ENCODE results near the gene C1QTNF4. TPM values are rescaled to one million over a fixed set of nuclear protein-coding genes. Genes with fewer than 3 reads are reported as not detected.

The C1QTNF4 gene
- total RNA-seq, 1 experiment from 2014 or later, result 5.7 TPM

DNA sequence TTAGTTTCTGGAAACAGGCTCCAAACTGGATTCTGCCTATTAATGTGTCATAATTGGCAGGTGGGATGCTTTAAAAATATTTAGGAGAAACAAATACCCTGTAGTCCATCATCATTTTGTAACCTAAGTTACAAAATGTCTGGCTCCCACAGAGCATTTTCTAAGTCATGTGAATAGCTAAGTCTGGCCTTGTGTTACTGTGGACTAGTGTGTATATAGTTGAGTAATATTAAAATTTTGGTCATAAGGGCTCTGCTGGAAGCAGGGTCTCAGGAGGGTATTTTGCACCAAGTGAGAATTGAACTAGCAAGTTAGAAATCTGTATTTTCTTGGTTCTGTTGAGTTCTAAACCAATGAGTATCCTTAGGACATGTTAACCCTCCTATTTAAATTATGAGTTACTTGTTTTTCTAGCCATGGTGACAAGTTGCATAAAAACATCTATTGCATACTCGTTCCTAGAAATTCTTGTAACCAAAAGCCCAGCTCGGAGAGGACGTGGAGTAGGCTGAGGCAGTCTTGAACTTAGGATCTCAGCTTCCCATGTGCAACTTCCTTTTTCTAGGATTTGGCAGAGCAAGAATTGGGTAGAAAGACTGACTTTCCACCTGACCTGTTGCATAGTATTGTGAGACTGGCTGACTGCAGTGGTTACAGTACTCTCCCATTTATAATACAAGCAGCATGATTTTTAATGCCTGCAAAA lies 23.4 kb downstream of the C1QTNF4 start:
- Histone ChIP-seq H2BK120ac (ENCODE audit: low read depth, low read length, poor library complexity, severe bottlenecking) (no peak overlapping the region), H3K4ac (ENCODE audit: low read depth, low read length) (no peak overlapping the region), H3K27me3 (ENCODE audit: insufficient read depth, low read length) (no peaks in the 10 kb centered on the region), H3K27ac (ENCODE audit: insufficient read length, low read depth, low read length) (no peak overlapping the region), H3K14ac (ENCODE audit: insufficient read depth, low read length) (no peak overlapping the region), H2BK20ac (ENCODE audit: low read depth, low read length, poor library complexity, severe bottlenecking) (no peak overlapping the region), H4K5ac (ENCODE audit: insufficient read length, low read depth, low read length) (no peak overlapping the region), H3K4me1 (ENCODE audit: insufficient read depth, low read length) (no peaks in the 10 kb centered on the region), H2BK12ac (ENCODE audit: insufficient read length, low read depth, low read length) (no peak overlapping the region), H3K56ac (ENCODE audit: insufficient read length, low read depth, low read length) (no peak overlapping the region), H3K4me2 (ENCODE audit: insufficient read depth, insufficient read length, low read length) (no peak overlapping the region), H4K20me1 (ENCODE audit: control insufficient read depth, insufficient read depth, insufficient read length) (no peaks in the 10 kb centered on the region), H2BK15ac (ENCODE audit: low read depth, low read length) (no peak overlapping the region), H4K91ac (ENCODE audit: insufficient read length, low read depth, low read length) (no peak overlapping the region), H3K23me2 (ENCODE audit: insufficient read length, low read depth, low read length, poor library complexity, severe bottlenecking) (no peaks in the 10 kb centered on the region), H2AFZ (ENCODE audit: low read length) (no peak overlapping the region), H3K9me3 (ENCODE audit: control insufficient read depth, low read depth, low read length) (no peaks in the 10 kb centered on the region), H3K9ac (ENCODE audit: extremely low read depth, insufficient read length, low read length) (no peak overlapping the region), H2BK5ac (ENCODE audit: insufficient read length, low read length) (no peak overlapping the region), H3K18ac (ENCODE audit: insufficient read length, low read depth, low read length) (no peak overlapping the region), H3K79me2 (ENCODE audit: insufficient read depth, low read length) (no peaks in the 10 kb centered on the region; the same call in 1 of the 2 replicates), H2AK5ac (ENCODE audit: insufficient read length, low read length) (no peak overlapping the region), H3K79me1 (ENCODE audit: insufficient read depth, low read depth, low read length, poor library complexity, severe bottlenecking) (peaks cover 3% of the 10 kb centered on the region), H3T11ph (ENCODE audit: low read length) (no peak overlapping the region), H3K23ac (ENCODE audit: insufficient read length, low read depth, low read length) (no peak overlapping the region), H4K8ac (replicated peaks; ENCODE audit: insufficient read length, low read depth, low read length) (no peak overlapping the region)
- DNase-seq, result no peak
- peaks cover 18 to 71% (median 62%) of the 10 kb centered on the region in 3 experiments for H3K36me3 Mint-ChIP-seq (ENCODE audit: insufficient read depth in 1 of 3, low read depth in 3 of 3)
- no peaks in the 10 kb centered on the region for H3K9me3 Mint-ChIP-seq
- H3K27me3 Mint-ChIP-seq (ENCODE audit: low read depth), result no peaks in the 10 kb centered on the region
- H3K4me3 Mint-ChIP-seq, result no peak overlapping the region
- whole genome bisulfite sequencing (ENCODE audit: extremely low coverage, insufficient read length, low lambda C conversion rate), result no CpG with 5 or more reads among the region's 3 CpGs
- peaks cover 5 to 6% of the 10 kb centered on the region in 2 experiments; a peak in 3 of 4 replicates for H3K4me1 Mint-ChIP-seq
- TF ChIP-seq, protein P1, sequence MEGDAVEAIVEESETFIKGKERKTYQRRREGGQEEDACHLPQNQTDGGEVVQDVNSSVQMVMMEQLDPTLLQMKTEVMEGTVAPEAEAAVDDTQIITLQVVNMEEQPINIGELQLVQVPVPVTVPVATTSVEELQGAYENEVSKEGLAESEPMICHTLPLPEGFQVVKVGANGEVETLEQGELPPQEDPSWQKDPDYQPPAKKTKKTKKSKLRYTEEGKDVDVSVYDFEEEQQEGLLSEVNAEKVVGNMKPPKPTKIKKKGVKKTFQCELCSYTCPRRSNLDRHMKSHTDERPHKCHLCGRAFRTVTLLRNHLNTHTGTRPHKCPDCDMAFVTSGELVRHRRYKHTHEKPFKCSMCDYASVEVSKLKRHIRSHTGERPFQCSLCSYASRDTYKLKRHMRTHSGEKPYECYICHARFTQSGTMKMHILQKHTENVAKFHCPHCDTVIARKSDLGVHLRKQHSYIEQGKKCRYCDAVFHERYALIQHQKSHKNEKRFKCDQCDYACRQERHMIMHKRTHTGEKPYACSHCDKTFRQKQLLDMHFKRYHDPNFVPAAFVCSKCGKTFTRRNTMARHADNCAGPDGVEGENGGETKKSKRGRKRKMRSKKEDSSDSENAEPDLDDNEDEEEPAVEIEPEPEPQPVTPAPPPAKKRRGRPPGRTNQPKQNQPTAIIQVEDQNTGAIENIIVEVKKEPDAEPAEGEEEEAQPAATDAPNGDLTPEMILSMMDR (conservative IDR thresholded peaks at IDR 0.05), result no peak
- no peak overlapping the region for H3K27ac Mint-ChIP-seq

All from H9 (cell line).